NCI-H774 (cell line): Measurements from ENCODE around the gene DTD1.

Experiments used
- DNase-seq: peaks from one replicate; lab custom pipeline; 2025; lab: John Stamatoyannopoulos, UW

The DTD1 gene

GRCh38 chr20:18615020-18615650, 27.3 kb downstream of the DTD1 start:
- no peak for DNase-seq

DNA sequence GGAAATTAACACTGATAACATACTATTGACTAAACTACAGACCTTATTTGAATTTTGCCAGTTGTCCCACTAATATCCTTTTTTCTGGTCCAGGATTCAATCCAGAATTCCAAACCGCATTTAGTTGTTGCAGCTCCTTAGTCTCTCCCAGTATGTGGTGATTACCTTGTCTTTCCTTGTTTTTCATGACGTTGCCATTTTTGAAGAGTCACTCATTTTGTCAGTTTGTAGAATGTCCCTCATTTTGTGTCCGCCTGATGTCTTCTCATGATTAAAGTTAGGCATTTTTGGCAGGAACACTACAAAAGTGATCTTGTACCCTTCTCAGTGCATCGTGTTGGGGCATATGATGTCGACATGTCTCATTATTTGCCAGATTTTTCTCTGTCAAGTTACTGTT, 33.1 kb downstream of the DTD1 start:
- no peak for DNase-seq

GRCh38 chr20:18623156-18623910, 35.5 kb downstream of the DTD1 start:
- no peak for DNase-seq

DNA sequence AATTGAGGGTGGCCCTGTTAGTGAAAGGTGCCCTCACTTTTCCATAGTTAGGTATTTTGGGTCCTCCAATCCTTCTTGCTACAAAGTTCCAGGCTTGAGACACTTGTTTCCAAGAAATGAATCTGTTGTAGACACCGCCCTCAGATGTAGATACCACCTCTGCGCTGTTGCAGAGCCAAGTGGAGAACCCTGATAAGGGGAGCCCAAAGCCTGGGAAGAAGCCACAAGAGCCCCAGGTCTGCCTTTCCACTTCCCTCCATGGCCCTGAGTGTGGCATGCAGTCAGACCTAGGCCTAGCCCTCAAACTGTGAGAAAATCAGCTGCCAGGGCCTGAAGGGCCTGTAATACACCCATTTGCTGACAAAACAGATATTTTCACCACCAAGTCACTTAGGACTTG, 37.1 kb downstream of the DTD1 start:
- DNase-seq: no peak

DNA sequence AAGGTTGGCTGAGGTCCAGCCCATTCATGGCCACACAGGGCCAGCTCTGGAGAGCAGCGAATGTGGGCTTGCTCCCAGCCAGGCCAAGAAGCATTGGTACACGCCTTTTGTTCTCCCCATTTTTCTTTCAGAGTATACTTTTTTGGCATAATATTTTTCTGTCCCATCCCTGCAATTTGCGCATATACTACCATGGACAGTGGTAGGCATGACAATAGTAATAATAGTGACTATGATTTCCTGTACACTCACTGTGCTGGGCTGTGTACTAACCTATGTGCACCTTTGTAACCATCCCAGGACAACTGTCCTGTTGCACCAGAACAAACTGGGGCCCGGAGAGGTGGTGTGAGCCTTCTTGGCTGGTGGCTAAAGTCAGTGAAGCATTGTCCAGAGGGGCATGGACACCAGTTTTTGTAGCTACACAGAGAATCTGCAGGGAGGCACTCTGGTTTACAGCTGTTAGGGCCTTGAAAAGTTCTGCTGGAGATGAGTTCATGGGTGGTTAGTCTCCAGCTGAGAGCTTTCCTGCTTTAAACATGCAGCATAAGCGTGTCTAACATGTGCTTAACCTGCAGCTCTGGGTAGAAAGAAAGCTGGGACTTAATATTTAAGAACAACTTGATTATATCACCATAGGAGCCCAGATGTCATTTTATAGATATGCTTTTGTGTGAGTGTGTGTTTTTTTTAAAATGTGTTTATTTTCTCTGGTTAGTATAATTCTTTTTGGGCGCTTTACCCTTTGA, 38.2 kb downstream of the DTD1 start:
- DNase-seq: no peak

DNA sequence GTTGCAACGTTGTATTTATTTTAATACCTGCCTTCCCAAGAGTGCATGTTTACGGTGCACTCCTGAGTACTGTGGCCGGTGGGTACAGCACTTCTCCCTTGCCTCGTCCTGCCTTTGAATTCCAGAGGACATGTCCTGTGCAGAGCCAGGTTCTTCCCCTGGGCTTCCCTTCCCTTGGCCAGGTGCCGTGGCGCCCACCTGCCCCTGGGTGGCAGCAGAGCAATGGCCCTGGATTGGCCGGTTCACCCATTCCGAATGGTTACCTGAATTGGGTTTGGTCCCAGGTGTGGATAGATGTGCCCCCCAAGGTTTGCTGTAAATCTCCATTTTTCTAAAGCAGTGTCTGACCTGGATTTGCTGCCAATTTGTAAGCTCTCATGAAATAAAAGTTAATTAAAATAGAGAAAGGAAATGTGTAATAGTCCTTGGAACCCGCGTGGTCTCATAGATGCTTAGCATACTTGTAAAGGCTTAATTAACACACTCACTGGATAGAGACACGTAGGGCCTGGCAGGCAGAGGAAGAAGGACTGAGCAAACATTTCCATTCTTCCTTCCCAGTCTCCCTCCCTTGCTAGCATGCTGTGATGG, 40.6 kb downstream of the DTD1 start:
- no peak for DNase-seq

- peak; percentile 26 for DNase-seq
Observed at GRCh38 chr20:18632196-18632789, 44.4 kb downstream of the DTD1 start.

DNA sequence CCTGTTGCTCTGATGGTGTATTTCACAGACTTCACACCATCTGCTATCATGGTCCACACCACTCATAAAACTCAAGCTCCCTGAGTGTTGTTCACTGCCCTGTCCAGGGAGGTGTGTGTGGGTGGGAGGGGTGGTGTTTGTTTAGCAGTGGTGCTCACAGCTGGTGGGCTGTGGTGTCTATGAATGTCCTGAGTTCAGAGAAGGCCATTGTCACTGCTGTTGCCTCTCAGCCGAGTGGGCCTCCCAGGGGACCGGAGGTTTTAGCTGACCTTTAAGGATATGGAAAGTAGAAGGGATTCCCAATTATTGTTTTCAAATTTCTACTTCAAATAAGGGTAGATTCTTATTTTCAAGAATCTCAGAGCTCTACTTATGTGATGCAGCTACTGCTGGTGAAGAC, 45.6 kb downstream of the DTD1 start:
- no peak for DNase-seq

DNA sequence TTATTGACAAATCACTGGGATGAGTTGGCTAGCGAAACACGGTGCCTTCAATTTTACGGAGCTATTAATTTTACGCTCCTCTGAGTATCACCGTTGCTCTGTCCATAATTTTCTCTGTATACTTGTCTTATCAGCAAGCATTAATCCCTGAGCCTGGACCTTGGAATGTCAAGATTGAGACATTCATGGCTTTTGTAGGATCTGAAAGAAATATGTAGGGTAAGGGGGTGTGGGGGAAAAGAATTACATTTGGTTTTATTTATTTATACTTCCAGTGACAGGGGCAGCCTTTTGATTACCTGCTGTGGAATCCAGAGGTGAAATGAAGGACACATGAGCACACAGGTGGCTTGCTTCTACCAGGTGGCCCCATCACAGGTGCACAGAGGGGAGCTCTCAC, 46.6 kb downstream of the DTD1 start:
- no peak for DNase-seq

DNA sequence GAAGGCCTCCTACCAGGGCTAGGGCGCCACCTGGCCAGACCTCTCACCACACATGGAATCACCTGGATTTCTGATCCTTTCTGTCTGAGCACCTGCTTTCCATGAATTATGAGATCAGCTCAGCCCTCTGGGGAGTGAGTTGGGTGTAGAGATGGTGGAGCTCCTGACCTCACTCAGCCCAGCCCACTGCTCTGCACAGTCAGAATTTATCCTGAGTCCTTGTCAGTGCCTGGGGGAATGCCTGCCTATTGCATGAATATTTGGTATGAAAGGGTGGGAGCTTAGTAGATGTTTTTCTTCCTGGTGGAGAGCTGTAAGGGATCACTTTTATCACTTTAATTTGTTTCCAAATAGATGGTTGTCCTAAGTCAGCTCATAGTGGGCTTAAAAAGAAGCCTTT, 47.5 kb downstream of the DTD1 start:
- no peak for DNase-seq

DNA sequence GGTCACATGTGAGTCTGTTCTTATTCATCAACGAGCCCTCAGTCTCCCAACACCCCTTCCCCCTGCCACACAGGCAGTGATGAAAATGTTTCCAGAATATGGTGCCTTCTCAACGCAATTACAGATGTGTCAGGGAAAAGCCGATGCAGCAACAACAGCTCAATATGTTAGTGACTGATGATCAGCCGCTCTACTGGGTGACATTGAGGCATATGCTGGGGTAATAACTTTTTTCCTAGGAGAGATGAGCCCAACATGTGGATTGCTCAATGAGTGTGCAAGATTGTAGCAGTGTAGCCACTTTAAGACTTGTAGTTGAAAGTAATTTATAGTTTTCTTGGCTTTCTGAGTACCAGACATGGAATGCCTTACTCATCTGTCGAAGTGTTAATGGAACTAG, 49.4 kb downstream of the DTD1 start:
- DNase-seq: no peak

GRCh38 chr20:18638768-18639167, 50.9 kb downstream of the DTD1 start:
- no peak for DNase-seq

DNA sequence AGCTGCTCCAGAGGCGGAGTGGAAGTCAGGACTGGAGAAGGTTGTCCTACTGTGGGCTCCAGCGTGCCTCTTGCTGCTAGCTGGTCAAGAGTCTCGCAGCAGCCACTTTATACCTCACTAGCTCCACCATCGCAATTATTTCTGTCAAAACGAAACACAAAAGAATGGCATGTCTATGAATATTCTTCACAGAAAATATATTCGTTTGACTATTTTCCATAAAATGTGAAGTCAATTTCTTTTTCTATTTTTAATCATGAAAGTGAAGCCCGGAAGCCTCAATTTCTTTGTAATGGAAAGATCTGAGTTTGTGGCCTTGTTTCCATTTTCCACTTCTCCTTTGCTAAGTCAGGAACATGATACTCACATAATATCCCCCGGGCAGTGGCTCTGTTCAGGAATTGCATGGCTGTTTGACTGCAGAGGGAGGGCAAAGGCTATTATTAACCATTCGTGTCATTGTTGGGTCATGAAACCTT, 51.7 kb downstream of the DTD1 start:
- DNase-seq: no peak

- DNase-seq: no peak
Observed at GRCh38 chr20:18645196-18645745, 57.4 kb downstream of the DTD1 start.

- no peak for DNase-seq
Observed at GRCh38 chr20:18645851-18646250, 58.0 kb downstream of the DTD1 start.

DNA sequence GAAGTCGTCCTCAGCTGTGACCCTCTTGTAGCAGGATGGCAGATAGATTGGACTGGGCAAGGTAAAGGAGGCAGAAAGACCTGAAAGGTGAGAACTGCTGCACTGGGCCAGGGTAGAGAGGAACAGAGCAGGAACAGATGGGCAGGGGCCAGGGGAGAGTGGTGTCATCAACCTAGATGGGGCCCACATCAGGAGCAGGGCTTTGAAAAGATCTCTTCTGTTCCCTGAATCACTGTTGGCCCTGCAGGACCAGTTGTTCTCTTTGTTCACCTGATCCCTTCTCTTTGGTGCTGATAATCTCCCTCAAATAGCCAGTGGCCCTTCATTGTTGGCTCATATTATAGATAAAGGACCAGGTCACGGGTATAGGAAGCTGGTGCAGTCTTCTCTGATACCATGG, 59.9 kb downstream of the DTD1 start:
- no peak for DNase-seq

GRCh38 chr20:18650224-18650623, 62.4 kb downstream of the DTD1 start:
- DNase-seq: no peak

GRCh38 chr20:18653736-18654447, 66.0 kb downstream of the DTD1 start:
- DNase-seq: no peak

GRCh38 chr20:18654448-18654773, 66.6 kb downstream of the DTD1 start:
- DNase-seq: no peak

DNA sequence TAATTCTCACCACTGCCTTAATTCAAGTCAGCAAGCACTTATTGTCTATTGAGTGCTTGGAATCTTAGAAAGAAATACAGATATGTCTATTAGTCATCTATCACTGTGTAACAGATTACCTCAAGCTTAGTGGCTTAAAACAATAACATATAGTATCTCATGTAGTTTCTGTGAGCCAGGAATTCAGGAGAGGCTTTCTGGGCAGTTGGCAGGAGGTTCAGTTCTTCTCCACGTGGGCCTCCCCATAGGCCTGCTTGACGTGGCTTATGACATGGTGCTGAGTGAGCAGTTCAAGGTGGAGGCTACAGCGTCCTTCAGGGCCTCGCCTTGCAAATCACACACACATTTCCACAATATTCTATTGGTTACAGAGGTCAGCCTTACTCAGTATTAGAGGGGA, 69.7 kb downstream of the DTD1 start:
- DNase-seq: no peak

GRCh38 chr20:18662279-18663040, 74.6 kb downstream of the DTD1 start:
- DNase-seq: no peak
